Sigmoid colon (tissue), 7 donors: ENCODE data around the gene ZFPL1. TPM values are rescaled to one million over a fixed set of nuclear protein-coding genes. Genes with fewer than 3 reads are reported as not detected.

Experiments
- DNase-seq: peaks from one replicate; pipeline ENCODE4 v3.0.0-alpha.2; 2019
- H3K27ac ChIP-seq, 4 donors: fragments of 200-600 bp; sonication (generic); one replicate each; pipeline ENCODE4 v1.5.1; 2016 to 2019; ENCODE audit warnings: mild to moderate bottlenecking in 1 of 4
- H3K27me3 ChIP-seq, 3 donors: fragments of 200-600 bp; sonication (generic); one replicate each; pipeline ENCODE4 v1.5.1; 2019; ENCODE audit warnings: mild to moderate bottlenecking in 1 of 3
- H3K36me3 ChIP-seq, 4 donors: fragments of 200-600 bp; sonication (generic); one replicate each; pipeline ENCODE4 v1.5.1; 2016 to 2019
- H3K4me1 ChIP-seq, 4 donors: fragments of 200-600 bp; sonication (generic); one replicate each; pipeline ENCODE4 v1.5.1; 2017 to 2019
- H3K4me3 ChIP-seq, 4 donors: fragments of 200-600 bp; sonication (generic); one replicate each; pipeline ENCODE4 v1.5.1; 2017 to 2019; ENCODE audit warnings: mild to moderate bottlenecking in 2 of 4, moderate library complexity in 1 of 4
- H3K9me3 ChIP-seq, 4 donors: fragments of 200-600 bp in 3 of 4; sonication (generic) in 3 of 4; one replicate each; pipeline versions ENCODE4 v1.5.1 to v1.6.1; 2013 to 2019
- EP300 ChIP-seq, 4 donors: sonication (generic); formaldehyde crosslinking; IDR thresholded peaks; one replicate each; pipeline ENCODE4 v1.6.1; 2017; ENCODE audit warnings: antibody characterized with exemption in 4 of 4
- POLR2A ChIP-seq, 2 donors: fragments of 450-650 bp; IDR thresholded peaks; one replicate each; pipeline ENCODE4 v1.6.1; 2016; ENCODE audit warnings: antibody characterized with exemption in 2 of 2, mild to moderate bottlenecking in 2 of 2, moderate library complexity in 2 of 2
- POLR2AphosphoS5 ChIP-seq, 4 donors: sonication (generic); formaldehyde crosslinking; IDR thresholded peaks; one replicate each; pipeline ENCODE4 v1.6.1; 2017; ENCODE audit warnings: antibody characterized with exemption in 4 of 4
- WGBS, 2 donors: extraction: QIAGEN DNeasy Blood & Tissue Kit; methylation state at CpG; one replicate each; pipeline ENCODE4 v1.1.7; 2013; 5-methylcytosine and 5-hydroxymethylcytosine counted together
- intact Hi-C: fragments of 100-400 bp; cut with DNase I; formaldehyde crosslinking; loops from one replicate; pipeline ENCODE4 v1.15.1; 2023
- polyA plus RNA-seq, 3 donors: library from polyadenylated mRNA; stranded (reverse); fragments of 200-250 nt; gene quantifications; one replicate each; pipeline ENCODE4 v1.2.3, GENCODE V29; 2013
- total RNA-seq, 4 donors: library from RNA; depleted of rRNA; stranded (reverse); fragments of >200 nt; gene quantifications; one replicate each; pipeline ENCODE4 v1.1.0, GENCODE V29; 2016
- TF ChIP-seq, protein P1 (sequence below), 4 experiments: fragments of 450-650 bp in 3 of 4; fragments of 200-600 bp in 1 of 4; IDR thresholded peaks; one replicate each; pipeline ENCODE4 v1.5.1; 2016 to 2019; ENCODE audit warnings: antibody characterized with exemption in 4 of 4, mild to moderate bottlenecking in 3 of 4, moderate library complexity in 2 of 4
- donor health status: healthy with polysubstance abuse.
- donor health status: Bipolar disorder and iron deficiency.
- donor health status: healthy.

ZFPL1 gene
- total and polyA plus RNA-seq, 7 donors = 26.1 to 61.5 (median 38.8) TPM

DNA sequence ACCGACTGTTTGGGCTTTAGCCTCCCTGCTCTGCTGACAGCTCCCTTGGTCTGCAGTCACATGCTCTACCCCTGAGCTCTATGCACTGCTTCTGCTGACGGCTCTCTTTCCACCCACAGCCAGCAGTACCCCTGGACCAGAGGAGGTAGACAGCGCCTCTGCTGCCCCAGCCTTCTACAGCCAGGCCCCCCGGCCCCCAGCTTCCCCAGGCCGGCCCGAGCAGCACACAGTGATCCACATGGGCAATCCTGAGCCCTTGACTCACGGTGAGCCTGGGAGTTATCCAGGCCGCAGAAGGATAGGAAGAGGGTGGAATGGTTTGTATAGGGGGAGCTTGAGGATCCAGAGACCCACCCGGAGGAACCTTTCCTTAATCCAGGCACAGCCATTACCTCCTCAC lies 2.8 kb downstream of the ZFPL1 start:
- Histone ChIP-seq H3K4me1 (peaks cover 0 to 23% (median 20%) of the 10 kb centered on the region in 4 donors), H3K27ac (no peak overlapping the region), H3K9me3 (no peaks in the 10 kb centered on the region), H3K4me3 (no peak overlapping the region), H3K36me3 (peaks cover 17 to 50% (median 30%) of the 10 kb centered on the region in 4 donors), H3K27me3 (no peaks in the 10 kb centered on the region)
- DNase-seq = no peak
- intact Hi-C loops = no loop called here
- WGBS, 2 donors = 92 to 96% methylated on average over 9 of the region's 9 CpGs
- no peak for TF ChIP-seq POLR2AphosphoS5 (IDR thresholded peaks at IDR 0.05)
- TF ChIP-seq, protein P1, sequence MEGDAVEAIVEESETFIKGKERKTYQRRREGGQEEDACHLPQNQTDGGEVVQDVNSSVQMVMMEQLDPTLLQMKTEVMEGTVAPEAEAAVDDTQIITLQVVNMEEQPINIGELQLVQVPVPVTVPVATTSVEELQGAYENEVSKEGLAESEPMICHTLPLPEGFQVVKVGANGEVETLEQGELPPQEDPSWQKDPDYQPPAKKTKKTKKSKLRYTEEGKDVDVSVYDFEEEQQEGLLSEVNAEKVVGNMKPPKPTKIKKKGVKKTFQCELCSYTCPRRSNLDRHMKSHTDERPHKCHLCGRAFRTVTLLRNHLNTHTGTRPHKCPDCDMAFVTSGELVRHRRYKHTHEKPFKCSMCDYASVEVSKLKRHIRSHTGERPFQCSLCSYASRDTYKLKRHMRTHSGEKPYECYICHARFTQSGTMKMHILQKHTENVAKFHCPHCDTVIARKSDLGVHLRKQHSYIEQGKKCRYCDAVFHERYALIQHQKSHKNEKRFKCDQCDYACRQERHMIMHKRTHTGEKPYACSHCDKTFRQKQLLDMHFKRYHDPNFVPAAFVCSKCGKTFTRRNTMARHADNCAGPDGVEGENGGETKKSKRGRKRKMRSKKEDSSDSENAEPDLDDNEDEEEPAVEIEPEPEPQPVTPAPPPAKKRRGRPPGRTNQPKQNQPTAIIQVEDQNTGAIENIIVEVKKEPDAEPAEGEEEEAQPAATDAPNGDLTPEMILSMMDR (IDR thresholded peaks at IDR 0.05) = no peak
- no peak for TF ChIP-seq EP300 (IDR thresholded peaks at IDR 0.05)
- TF ChIP-seq POLR2A (IDR thresholded peaks at IDR 0.05) = no peak

DNA sequence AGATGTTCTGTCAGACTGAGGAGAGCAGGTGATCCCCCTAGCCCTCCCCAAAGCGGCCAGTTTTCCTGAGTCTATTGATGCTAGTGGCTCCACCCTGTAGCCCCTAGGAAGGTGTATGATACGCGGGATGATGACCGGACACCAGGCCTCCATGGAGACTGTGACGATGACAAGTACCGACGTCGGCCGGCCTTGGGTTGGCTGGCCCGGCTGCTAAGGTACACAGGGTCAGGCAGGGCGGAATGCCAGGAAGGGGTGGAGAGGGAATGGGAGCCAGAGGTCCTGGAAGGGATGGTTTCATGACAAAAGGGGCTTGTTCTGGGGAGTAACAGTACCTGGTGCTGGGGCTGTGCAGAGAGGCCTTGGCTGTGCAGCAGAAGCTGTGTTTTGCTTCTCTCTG lies 3.2 kb downstream of the ZFPL1 start:
- H3K4me1 ChIP-seq = peaks cover 0 to 23% (median 20%) of the 10 kb centered on the region in 4 donors
- intact Hi-C loops = no loop called here
- H3K9me3 ChIP-seq = no peaks in the 10 kb centered on the region
- H3K36me3 ChIP-seq = peaks cover 17 to 50% (median 30%) of the 10 kb centered on the region in 4 donors
- DNase-seq = peak; percentile 65
- TF ChIP-seq POLR2A (IDR thresholded peaks at IDR 0.05) (no peak), POLR2AphosphoS5 (IDR thresholded peaks at IDR 0.05) (no peak), EP300 (IDR thresholded peaks at IDR 0.05) (no peak)
- TF ChIP-seq, protein P1 (IDR thresholded peaks at IDR 0.05) = no peak
- 95 to 96% methylated on average over 11 of the region's 11 CpGs for WGBS, 2 donors
- no peak overlapping the region for H3K27ac ChIP-seq
- no peaks in the 10 kb centered on the region for H3K27me3 ChIP-seq
- H3K4me3 ChIP-seq = no peak overlapping the region

DNA sequence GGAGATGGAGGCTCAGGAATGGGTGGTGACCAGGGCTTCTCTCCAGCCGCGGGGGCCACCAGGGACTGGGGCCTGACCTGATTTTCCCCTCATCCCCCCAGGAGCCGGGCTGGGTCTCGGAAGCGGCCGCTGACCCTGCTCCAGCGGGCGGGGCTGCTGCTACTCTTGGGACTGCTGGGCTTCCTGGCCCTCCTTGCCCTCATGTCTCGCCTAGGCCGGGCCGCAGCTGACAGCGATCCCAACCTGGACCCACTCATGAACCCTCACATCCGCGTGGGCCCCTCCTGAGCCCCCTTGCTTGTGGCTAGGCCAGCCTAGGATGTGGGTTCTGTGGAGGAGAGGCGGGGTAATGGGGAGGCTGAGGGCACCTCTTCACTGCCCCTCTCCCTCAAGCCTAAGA lies 3.8 kb downstream of the ZFPL1 start:
- no peak overlapping the region for H3K4me3 ChIP-seq
- H3K4me1 ChIP-seq = peaks cover 0 to 23% (median 20%) of the 10 kb centered on the region in 4 donors
- H3K27ac ChIP-seq = no peak overlapping the region
- no peak for DNase-seq
- H3K36me3 ChIP-seq = peaks cover 17 to 50% (median 30%) of the 10 kb centered on the region in 4 donors
- H3K27me3 ChIP-seq = no peaks in the 10 kb centered on the region
- WGBS, 2 donors = 96% methylated on average over 15 of the region's 15 CpGs
- TF ChIP-seq EP300 (IDR thresholded peaks at IDR 0.05) = no peak
- no peak for TF ChIP-seq POLR2AphosphoS5 (IDR thresholded peaks at IDR 0.05)
- TF ChIP-seq, protein P1 (IDR thresholded peaks at IDR 0.05) = no peak
- intact Hi-C loops = no loop called here
- H3K9me3 ChIP-seq = no peaks in the 10 kb centered on the region

DNA sequence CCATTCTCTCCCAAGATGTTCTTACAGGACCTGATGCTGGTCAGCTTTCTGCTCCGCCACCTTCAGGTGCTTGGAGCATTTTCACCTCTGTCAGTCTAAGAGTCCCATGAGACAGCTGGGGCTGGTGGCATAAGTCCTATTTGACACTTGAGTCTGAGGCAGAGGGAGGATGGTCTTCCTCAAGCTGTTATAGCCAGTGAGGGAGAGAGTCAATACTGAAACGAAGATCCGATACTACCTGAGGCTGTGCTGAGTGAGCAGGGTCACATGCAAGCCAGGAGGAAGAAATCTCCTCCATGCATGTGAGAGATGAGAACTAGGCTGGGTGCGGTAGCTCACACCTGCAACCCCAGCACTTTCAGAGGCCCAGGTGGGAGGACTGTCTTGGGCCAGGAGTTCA lies 5.6 kb downstream of the ZFPL1 start:
- Histone ChIP-seq H3K27ac (no peak overlapping the region), H3K4me1 (peaks cover 0 to 12% (median 11%) of the 10 kb centered on the region in 4 donors), H3K36me3 (peaks cover 17 to 50% (median 30%) of the 10 kb centered on the region in 4 donors), H3K9me3 (no peaks in the 10 kb centered on the region), H3K27me3 (no peaks in the 10 kb centered on the region), H3K4me3 (no peak overlapping the region)
- no peak for TF ChIP-seq EP300 (IDR thresholded peaks at IDR 0.05)
- TF ChIP-seq POLR2A (IDR thresholded peaks at IDR 0.05) = no peak
- TF ChIP-seq, protein P1 (IDR thresholded peaks at IDR 0.05) = no peak
- TF ChIP-seq POLR2AphosphoS5 (IDR thresholded peaks at IDR 0.05) = no peak
- intact Hi-C loops = no loop called here
- no peak for DNase-seq
- WGBS, 2 donors = 92% methylated on average over 4 of the region's 4 CpGs

DNA sequence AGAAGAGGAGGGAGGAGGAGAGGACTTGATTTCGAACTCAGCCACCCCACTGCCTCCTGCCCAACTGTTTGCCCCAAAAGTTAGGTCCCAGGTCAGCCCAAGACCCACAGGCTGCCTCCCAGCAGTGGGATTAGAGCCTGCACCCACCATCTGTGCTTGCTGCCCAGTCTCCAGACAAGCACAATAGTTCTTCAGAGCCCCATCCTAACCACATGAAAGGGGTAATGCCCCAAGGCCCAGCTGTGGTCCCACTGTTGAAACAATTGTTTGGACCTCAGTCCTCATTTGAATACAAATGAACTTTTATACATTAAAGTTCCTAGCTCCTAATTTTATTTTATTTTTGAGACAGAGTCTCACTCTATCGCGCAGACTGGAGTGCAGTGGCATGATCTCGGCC lies 6.6 kb downstream of the ZFPL1 start:
- intact Hi-C loops = no loop called here
- DNase-seq = no peak
- Histone ChIP-seq H3K27ac (no peak overlapping the region), H3K4me3 (no peak overlapping the region), H3K9me3 (no peaks in the 10 kb centered on the region), H3K36me3 (peaks cover 17 to 44% (median 25%) of the 10 kb centered on the region in 4 donors), H3K4me1 (peaks cover 0 to 5% (median 2%) of the 10 kb centered on the region in 4 donors), H3K27me3 (no peaks in the 10 kb centered on the region)
- 96% methylated on average over 4 of the region's 4 CpGs for WGBS, 2 donors
- TF ChIP-seq, protein P1 (IDR thresholded peaks at IDR 0.05) = no peak
- no peak for TF ChIP-seq EP300 (IDR thresholded peaks at IDR 0.05)
- no peak for TF ChIP-seq POLR2A (IDR thresholded peaks at IDR 0.05)
- no peak for TF ChIP-seq POLR2AphosphoS5 (IDR thresholded peaks at IDR 0.05)
